NCI-H1417 treated with DMSO at 0.1 percent for 48 hours (cell line): Measurements from ENCODE around the gene GRAMD4.

Experiments used
- DNase-seq: peaks from one replicate; lab custom pipeline; 2025; lab: John Stamatoyannopoulos, UW

The GRAMD4 gene

DNA sequence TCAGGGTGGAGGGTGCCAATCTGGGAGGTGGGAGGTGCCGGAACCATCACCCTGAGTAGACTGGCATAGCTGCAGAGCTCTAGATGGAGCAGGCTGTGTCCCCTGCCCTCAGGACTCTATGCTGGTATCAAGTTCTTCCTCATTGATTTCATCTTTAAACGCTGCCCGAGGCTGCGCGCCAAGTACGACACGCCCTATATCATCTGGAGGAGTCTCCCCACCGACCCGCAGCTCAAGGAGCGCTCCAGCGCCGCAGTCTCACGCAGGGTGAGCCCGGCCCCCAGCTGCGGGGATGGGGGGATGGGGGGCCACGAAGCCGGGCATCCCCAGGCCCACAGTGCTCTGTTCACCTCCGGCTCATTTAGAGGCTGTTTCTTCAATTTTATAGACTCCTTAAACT, 52.5 kb downstream of the GRAMD4 start:
- DNase-seq, result no peak

DNA sequence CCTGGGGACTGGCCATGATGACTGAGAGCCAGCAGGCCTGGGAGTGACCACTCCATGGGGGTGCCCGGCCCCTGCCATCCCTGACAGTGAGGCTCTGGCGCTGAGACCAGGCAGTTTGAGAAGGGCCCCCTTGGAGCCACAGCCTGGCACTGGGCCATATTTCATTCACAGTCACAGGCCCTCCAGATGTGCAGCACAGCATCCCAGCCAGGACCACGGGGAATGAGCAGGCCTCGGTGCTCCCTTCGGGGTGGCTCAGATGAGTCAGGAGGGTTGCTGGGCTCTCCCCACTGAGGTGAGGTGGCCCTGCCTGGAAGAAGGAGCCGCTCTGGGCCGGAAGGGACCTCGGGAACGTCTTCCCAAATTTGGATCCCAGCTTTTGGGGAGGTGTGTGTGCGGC, 53.0 kb downstream of the GRAMD4 start:
- no peak for DNase-seq

DNA sequence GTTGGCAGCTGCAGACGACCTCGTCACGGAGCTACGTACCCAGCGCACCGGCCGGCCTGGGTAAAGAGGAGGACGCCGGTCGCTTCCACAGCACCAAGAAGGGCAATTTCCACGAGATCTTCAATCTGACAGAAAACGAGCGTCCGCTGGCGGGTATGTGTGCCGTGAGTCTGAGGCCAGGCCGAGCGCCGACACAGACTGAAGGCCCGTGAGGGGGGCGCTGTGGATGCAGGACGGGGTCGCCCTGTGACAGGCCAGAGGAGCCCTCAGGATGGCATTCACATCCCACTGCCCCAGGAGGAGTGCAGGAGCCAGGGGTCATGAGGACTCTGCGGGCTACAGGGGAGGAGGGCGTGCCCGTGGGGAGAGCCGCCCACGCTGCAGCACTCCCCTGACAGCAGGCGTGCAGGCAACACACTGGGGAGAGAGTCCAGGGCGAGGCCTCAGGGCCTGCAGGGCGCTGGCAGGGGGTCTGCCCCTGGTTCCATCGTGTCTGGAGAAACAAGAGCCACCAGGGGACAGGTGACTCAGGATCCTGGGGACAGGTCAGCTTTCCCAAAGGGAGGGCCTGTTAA, 53.6 kb downstream of the GRAMD4 start:
- DNase-seq, result no peak

DNA sequence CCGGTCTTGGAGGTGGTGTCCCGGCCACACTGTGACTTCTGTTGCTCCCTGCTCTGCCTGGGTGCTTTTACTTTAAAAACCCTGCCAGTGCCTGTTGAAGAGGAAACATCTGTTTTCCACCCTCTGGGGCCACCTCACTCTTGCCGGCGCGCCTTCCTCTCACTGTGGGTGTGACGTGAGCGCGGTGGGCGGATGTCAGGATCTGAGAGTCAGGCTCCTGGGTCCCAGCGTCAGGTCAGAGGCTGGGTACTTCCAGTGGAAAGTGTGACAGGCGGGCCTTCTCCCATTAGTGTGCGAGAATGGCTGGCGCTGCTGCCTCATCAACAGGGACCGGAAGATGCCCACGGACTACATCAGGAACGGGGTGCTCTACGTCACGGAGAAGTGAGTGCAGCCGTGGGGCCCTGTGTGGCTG, 54.2 kb downstream of the GRAMD4 start:
- DNase-seq, result no peak

DNA sequence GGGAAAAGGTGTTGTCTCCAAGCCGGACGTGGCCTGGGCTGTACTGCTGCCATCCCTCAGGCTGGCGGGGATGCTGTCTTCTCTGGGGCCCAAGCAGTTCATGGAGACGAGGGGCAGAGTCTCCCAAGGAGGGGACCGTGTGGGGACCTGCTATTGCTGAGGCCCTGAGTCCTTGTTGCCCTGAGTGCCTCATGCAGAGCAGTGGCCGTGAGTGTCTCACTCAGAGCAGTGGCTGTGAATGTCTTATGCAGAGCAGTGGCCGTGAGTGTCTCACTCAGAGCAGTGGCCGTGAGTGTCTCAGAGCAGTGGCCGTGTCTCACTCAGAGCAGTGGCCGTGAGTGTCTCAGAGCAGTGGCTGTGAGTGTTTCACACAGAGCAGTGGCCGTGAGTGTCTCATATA, 54.7 kb downstream of the GRAMD4 start:
- no peak for DNase-seq

DNA sequence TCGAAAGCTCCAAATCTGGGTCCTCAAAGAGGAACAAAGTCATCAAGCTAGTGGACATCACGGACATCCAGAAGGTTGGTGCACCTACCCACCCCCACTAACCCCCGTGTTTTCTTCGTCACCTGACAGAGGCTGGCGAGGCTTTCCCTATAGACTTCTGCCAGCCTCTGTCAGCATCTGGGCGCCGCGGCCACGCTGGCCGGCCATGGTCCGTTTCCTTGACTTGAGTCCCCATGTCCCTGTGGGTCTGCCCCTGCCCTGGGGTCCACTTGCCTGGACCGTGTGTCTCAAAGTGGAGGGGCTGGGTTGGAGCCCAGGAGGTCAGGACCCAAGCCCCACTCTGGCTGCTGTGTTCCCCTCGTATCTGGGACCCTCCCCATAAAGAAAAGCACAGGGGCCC, 55.3 kb downstream of the GRAMD4 start:
- DNase-seq, result no peak

DNA sequence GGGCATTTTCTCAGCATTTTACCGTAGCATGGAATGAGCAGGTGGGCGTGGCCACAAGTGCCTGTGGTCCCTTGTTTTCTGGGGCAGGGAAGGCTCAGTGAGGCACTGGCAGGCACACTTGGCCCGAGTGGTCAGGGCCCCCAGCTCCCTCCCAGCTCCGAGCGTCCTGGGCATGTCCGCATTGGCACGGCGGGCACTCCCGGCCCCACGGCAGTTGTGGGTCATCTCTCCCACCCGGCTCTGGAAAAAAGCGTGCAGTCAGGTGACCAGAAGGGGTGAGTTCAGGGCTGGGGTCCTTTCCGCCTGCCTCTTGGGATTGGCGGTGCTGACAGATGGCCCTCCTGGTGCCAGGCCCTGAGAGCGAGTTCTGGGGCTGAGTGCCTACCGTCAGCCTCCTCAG, 55.8 kb downstream of the GRAMD4 start:
- no peak for DNase-seq

DNA sequence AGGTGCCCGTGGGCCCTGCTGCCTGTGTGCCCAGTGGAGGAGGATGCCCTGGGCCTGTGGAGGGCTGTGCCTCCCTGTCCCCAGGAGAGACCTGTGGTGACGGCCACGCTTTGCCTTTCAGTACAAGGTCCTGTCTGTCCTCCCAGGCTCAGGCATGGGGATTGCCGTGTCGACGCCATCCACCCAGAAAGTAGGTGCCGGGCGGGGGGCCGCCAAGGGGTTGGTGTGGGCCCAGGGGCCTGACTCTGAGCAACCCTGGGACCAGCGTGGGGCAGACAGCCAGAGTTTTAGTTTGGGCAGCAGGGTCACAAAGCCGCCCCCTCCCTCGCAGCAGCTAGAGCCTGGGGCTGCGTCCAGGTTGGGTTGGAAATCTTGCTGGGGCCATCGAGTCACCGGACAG, 56.3 kb downstream of the GRAMD4 start:
- no peak for DNase-seq

DNA sequence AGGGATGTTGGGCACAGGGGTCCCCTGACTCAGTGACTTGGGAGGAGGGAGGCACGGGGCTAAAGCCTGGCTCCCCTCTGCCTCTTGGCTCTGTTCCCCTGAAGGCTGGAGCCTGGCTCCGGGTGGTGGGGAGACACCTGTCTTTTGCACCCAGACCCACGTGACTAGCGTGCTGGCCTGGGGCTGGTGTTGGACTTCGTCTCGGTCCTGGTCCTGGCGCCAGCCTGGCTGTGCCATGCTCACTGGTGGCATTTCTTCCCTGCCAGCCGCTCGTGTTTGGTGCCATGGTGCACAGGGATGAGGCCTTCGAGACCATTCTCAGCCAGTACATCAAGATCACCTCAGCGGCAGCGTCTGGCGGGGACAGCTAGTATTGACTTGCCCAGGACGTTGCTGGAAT, 56.7 kb downstream of the GRAMD4 start:
- no peak for DNase-seq

DNA sequence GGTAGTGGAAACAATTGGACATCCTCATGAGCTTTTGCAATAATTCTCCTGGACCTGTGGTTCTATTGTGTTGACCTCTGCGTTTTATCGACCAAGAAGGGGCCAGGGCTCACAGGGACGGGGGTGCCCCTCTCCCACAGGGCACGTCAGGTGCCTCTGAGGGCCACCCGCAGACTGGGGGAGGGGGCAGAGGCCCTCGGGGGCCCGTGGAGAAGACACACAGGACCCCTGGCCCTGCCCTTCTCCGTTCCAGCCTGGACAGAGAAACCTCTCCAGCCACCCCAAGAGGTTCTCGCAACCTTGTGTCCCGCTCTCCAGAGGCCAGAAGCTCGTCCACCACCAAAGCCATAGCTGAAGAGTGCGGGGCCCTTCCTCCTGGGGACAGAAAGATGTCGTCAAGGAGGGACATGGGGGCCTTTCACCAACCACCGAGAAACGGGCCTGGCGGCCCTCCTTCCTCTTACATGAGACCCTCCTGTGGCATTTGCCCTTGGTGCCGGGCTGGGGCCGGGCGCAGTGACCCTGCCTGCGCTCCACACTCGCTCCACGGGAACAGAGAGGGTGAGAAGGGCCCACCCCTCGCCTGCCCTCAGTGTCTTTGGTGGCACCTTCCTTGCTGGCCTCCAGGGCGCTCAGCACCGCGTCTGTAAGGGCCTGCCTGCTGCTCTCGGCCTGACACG, 57.3 kb downstream of the GRAMD4 start:
- no peak for DNase-seq

DNA sequence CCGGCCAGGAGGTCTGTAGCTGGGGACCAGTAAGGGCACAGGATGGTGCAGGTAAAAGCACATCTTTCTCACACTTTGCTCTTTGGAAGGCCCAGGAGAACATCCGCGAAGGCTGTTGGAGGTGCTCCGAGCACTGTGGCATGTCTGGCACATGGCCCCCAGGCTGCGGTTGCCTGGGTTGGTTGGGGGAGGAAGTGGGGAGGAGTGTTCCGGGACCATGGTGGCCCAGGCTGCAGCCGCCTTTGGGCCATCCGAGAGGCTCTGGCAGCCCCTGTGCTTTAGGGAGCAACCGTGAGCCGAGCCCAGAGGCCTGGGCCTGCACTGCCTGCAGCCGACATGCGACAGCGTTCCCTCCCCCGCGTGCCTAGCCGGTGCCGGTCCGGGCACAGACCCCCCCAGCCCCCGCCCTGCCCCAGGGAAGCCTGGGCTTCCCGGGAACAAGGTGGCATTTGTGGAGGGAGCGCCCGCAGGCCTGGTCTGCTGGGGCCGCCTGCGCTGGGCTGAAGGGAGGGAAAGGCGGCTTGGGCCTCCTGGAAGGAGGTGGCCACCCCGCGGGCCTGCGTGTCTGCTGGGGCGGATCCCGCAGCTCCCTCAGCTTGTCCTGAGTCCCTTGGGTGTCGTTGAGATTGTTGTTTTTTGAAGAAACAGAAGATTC, 57.9 kb downstream of the GRAMD4 start:
- DNase-seq, result no peak

DNA sequence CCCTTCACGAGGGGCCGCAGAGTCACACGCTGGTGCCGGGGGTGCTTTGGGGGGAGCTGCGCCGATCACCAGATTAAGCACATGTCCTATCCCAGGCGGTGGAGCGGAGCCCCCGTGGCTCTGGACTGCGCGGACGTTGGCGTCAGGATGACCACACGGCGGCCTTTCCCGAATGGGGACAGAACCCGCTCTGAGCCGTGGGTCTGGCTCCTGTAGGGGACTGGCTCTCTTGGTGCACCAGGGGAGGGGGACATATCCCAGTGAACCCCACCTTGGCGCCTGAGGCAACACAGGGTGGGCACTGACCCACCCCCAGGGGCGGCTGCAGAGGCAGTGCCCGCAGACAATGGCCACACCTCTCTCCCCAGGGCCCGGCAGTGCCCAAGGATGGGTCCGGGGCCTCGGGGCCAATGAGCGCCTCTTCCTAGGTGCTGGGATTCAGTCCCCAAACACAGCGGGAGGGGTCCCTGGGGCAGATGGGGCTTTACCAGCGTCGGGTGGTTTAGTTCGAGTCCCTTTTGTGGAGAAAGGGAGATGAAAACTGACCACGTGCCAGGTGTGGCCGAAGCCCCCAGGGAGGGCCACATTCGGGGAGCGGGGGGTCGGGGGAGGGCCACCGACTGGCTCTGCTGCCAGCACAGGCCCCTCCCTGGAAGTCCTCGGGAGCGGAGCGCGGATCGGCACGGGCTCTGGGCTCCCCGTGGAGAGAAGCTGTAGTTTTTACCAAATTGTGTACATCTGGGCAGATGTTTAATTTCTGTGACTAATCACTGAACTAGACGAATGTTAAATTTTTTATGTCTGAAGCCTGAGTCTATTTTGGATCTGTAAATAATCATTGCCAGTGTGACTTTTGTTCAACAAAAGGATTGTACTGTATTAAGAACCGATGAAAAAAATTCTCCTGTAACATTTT, 58.9 kb downstream of the GRAMD4 start:
- DNase-seq, result no peak

DNA sequence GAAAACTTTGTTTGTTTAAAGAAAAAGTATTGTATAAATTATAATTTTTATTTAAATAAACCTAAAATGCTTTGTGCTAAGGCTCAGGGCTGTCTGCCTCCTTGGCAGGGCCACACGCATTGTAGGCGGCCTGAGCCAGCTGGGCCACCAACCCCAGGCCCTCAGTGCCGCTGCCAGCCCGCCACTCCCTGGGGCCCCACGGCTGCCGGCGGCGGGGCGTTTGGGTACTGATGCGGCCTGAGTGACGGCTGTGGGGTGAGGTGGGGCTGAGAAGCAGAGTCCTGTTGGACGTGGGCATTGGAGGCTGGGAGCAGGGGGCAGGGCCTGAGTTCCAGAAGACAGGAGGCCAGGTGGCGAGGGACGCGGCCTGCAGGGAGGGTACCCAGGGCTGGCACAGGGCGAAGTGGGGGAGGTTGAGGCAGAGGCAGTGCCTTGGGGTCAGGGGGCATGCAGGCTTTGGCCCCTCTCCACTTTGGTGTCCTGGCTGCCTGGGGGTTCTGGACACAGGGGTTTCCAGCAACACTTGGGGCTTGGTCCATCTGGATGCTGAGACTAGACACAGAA, 59.6 kb downstream of the GRAMD4 start:
- DNase-seq, result no peak

DNA sequence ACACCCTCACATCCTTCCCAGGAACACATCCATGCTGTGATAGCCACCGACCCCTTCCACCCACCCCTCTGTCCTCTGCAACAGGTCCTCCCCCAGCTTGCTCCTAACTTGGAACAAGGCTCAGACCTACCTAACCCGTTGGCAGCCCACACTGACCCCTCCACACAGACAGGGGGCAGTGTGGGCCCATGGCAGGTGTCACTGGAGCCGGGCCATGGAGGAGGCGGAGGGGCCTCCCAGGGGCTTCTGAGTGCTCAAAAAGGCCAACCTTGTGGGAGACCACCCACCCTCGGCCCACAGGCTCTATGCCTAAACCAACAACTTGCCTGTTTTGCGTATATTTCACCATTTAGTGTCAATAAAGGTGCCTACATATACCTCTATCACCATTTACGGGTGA, 60.8 kb downstream of the GRAMD4 start:
- no peak for DNase-seq

DNA sequence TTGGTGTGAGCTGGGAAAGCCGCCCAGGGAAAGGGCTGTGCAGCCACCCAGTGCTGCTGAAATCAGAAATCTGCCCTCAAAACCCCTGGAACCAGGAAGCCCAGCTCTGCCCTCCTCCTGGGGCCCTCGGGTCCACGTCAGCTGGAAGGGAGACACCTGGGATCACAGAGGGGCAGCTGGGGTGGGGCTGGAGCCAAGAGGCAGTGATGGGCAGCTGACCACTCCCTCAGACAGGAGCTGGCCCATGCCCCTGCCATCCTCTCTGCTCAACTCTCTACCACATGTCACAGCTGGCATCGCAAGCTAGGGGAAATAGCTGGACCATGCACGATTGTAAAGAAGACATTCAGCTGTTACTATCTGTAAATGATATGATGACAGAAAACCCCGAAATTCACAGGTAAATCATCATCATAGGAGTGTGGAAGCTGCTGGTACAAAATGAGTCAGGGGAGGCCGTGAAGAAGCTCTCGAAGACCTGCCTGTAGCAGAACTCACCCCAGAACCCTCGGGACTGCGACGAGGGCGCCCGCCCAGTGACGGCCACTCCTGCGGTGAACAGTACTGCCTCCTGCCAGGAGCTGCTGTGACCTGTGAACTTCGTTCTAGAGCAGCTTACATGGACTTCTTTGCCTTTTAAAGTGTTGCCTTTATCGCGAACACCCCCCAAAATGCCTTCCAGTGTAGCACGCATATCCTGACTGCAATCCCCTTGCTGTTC, 62.0 kb downstream of the GRAMD4 start:
- no peak for DNase-seq

DNA sequence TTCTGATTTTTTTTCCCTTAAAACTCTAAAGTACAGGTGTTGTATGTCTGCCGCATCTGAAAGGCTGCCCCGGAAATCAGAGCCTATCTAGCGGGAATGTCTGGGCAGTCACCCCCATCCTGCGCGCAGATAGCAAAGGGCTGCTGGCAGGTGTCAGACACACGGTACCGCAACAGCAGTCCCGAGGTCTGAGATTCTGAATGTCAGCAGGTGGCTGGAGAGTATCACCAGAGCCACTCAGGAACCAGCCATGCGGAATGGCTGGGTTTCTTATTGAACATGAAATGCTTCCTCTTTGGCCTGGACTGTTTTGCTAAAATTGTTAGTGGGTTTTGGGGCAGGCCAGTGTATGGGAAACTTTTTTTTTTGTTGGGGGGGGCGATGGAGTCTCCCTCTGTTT, 64.5 kb downstream of the GRAMD4 start:
- DNase-seq, result no peak

DNA sequence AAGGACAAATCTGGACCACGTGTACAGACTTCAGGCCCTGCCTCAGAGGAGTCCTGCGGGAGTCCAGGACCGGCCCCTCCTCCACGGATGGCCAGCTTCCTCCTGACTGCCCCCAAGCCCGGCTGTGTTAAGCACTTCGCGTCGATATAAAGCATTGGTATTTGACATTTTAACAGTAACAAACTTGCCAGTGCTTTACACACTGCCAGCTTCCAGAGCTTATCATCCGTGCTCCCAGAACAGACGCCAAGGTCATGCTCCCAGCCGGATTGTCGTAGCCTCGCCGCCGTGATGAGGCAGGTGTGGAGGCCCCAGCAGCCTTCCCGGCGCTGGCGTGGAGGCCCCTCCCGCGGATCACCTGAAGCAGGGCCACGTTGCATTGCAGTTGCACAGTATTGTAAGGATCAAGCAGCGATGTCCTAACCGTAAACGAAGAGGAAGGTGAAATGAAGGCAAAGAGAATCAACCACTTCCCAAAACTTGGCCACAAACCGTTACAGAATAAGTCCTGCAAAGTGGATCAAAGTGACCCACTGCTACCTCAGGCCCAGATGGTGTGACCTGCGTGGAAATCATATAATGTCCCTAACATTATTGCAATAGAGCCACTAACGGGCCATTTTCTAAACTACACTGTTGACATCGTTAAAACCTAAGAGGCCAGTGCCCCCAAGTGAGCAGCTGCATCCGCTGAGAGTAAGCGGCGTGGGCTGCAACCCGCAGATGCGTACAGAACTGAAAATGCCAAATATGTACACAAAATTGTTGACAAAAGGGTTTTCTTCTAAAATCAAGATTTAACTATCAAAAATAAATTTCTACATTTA, 66.2 kb downstream of the GRAMD4 start:
- no peak for DNase-seq

DNA sequence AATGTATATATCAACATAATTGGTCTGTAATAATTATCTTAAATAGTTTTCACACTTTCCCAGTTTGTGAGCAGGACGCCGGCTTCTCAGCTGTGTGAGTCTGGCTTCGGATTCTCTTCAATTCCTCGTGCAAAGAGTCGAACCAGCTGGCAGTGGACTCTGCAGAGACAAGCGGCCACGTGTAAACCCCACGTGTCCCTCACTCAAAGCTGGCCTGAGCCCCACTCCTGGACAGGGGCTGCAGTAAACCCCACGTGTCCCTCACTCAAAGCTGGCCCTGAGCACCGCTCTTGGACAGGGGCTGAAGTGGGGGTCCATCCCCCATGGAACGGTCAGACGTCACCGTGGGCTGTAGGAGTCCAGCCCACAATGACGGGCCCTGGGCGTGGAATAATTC, 66.9 kb downstream of the GRAMD4 start:
- no peak for DNase-seq

DNA sequence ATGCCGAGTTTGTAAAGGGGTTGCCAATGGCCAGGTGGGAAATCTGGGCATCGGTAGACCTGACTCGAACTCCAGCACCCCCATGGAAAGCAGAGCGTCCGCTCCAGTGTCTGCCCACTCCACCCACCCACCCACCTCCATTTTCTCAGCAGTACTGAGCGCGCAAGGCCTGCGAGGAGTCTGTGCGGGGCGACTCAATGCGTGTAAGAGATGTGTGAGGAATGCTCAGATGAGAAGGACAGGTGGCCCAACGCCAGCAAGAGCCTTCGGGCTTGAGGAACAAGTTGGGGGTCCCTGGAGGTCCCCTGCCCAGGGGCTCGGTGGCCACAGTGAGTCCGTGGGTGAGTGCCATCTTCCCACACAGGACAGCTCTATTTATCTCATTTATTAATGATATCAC, 67.3 kb downstream of the GRAMD4 start:
- no peak for DNase-seq

DNA sequence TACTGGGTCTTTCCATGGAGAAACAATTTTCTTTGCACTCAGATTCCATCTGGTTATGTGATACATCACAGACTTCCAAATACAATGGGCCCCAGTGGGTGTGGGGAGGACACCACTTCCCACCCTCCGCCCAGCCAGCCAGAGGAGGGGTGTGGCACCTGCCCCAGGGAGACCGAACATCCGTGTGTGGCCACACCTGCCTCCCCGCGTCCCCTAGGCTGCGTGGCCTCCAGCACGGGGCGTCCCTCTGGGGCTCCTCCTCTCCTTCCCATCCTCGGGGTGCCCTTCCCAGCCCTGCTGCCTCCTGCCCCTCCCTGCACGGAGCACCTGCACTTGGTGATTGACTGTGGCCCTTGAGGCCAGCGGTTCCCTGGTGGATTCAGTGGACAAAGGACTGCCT, 68.8 kb downstream of the GRAMD4 start:
- no peak for DNase-seq

DNA sequence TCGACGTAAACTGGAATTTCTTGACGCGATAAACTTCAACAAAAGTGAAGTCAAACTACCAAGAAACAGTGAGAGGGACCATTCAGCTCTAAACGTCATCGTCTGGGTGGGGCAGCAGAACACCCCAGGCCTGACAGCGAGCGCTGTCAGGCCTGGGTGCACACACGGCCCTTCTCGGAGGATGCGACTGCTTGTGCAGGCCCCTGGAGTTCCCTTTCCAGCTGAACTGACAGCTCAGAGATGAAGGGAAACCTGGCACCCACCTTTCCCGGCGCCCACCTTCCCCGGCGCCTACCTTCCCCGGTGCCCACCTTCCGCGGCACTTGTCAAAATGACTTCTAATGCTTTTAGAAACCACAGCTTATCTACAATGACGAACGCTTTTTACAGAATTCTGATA, 70.0 kb downstream of the GRAMD4 start:
- DNase-seq, result no peak
